Ascending aorta (tissue), 2 donors: ENCODE measurements around the gene CXCR4. TPM values are rescaled to one million over a fixed set of nuclear protein-coding genes. Genes with fewer than 3 reads are reported as not detected.

ENCODE experiments used
- DNase-seq, 2 donors: peaks; one replicate each; pipeline ENCODE4 v3.0.0-alpha.2; 2019; ENCODE audit warnings: low spot score in 2 of 2
- H3K27ac ChIP-seq, 2 donors: fragments of 200-600 bp; sonication (generic); one replicate each; pipeline ENCODE4 v1.5.1; 2016 to 2017; ENCODE audit warnings: mild to moderate bottlenecking in 1 of 2
- H3K27me3 ChIP-seq: fragments of 200-600 bp; sonication (generic); one replicate; pipeline ENCODE4 v1.5.1; 2017
- H3K36me3 ChIP-seq, 2 donors: fragments of 200-600 bp; sonication (generic); one replicate each; pipeline ENCODE4 v1.5.1; 2016
- H3K4me1 ChIP-seq, 2 donors: fragments of 200-600 bp; sonication (generic); one replicate each; pipeline ENCODE4 v1.5.1; 2016 to 2017; ENCODE audit warnings: mild to moderate bottlenecking in 1 of 2
- H3K4me3 ChIP-seq, 2 donors: fragments of 200-600 bp; sonication (generic); one replicate each; pipeline ENCODE4 v1.5.1; 2016 to 2017; ENCODE audit warnings: mild to moderate bottlenecking in 1 of 2
- H3K9me3 ChIP-seq, 2 donors: fragments of 200-600 bp; sonication (generic); one replicate each; pipeline ENCODE4 v1.5.1; 2016
- CTCF ChIP-seq, 3 experiments: fragments of 200-600 bp in 2 of 3; fragments of 450-650 bp in 1 of 3; sonication (generic) in 2 of 3; IDR thresholded peaks; one replicate each; pipeline ENCODE4 v1.5.1; 2016 to 2019; ENCODE audit warnings: antibody characterized with exemption in 3 of 3, mild to moderate bottlenecking in 1 of 3, moderate library complexity in 1 of 3
- intact Hi-C: fragments of 100-400 bp; cut with DNase I; formaldehyde crosslinking; loops from one replicate; pipeline ENCODE4 v1.15.1; 2023
- total RNA-seq: library from RNA; depleted of rRNA; stranded (reverse); fragments of >200 nt; gene quantifications from one replicate; pipeline ENCODE4 v1.1.0, GENCODE V29; 2016

CXCR4 gene
- total RNA-seq, 1 donor from 2014 or later: 15.5 TPM

DNA sequence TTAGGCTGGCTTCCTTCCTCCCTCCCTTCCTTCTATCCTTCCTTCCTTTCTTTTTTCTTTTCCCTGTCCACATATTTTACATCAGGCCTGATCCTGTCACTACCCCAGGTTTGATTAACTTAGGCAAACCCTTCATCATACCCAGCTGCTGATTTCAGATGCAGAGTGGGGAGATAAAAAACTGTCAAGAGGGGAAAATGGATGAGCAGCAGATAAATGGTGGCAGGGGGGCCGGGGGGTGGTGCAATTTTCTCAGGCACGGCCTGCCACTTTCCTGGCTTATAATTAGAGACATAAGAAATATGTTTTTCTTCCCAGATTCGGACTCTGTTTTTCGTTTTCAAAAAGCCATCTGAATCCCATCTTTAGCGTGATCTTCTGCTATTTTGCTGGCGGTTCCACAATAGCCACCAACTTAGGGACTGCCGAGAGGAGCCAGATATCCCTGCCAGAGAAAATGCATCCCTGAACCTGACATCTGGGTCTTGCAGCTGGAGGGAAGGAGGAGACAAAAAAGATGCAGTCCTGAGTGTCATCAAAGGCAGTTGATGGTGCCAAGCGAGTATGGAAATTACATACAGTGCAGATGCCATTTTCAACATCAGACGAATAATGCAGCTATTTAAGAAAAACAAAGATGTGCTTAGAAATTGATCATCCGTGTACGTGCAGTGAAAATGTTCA, 49.9 kb downstream of the CXCR4 start:
- TF ChIP-seq CTCF (IDR thresholded peaks at IDR 0.05): no peak
- no peak overlapping the region for H3K27ac ChIP-seq
- H3K4me1 ChIP-seq: no peaks in the 10 kb centered on the region
- intact Hi-C loops: no loop called here
- no peaks in the 10 kb centered on the region for H3K27me3 ChIP-seq
- no peak overlapping the region for H3K4me3 ChIP-seq
- no peaks in the 10 kb centered on the region for H3K36me3 ChIP-seq
- H3K9me3 ChIP-seq: no peaks in the 10 kb centered on the region
- no peak for DNase-seq

DNA sequence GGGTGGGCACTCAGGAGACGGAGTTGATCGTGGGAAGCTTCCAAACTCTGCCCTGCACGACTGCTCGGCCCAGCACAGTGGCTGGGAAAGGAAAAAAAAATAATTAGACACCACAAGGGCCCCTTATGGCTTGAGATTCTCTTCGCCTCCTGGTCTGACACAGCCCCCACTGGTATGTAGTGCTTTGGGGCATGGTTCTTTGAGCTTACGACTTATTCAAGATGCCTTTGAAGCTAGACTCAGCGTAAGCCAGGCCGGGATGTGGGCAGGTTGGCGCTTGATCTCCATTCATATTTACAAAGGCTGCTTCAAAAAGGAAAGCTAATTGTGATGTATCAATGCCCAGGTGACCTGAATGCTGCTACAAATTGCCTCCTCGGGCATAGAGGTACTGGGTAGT, 50.5 kb downstream of the CXCR4 start:
- no peak overlapping the region for H3K27ac ChIP-seq
- TF ChIP-seq CTCF (IDR thresholded peaks at IDR 0.05): no peak

GRCh38 chr2:136065907-136066306, 52.0 kb downstream of the CXCR4 start:
- H3K9me3 ChIP-seq: no peaks in the 10 kb centered on the region
- TF ChIP-seq CTCF (IDR thresholded peaks at IDR 0.05): no peak
- intact Hi-C loops: no loop called here

More for the DNA sequence above, 50.5 kb downstream of the CXCR4 start:
- H3K4me1 ChIP-seq: no peaks in the 10 kb centered on the region
- H3K27me3 ChIP-seq: no peaks in the 10 kb centered on the region
- H3K9me3 ChIP-seq: no peaks in the 10 kb centered on the region
- H3K4me3 ChIP-seq: no peak overlapping the region
- H3K36me3 ChIP-seq: no peaks in the 10 kb centered on the region
- intact Hi-C loops: no loop called here
- DNase-seq: no peak

GRCh38 chr2:136065384-136065783, 52.6 kb downstream of the CXCR4 start:
- no peak overlapping the region for H3K4me3 ChIP-seq
- no peaks in the 10 kb centered on the region for H3K9me3 ChIP-seq
- intact Hi-C loops: no loop called here
- no peaks in the 10 kb centered on the region for H3K27me3 ChIP-seq
- H3K27ac ChIP-seq: no peak overlapping the region
- no peaks in the 10 kb centered on the region for H3K4me1 ChIP-seq
- H3K36me3 ChIP-seq: no peaks in the 10 kb centered on the region
- no peak for DNase-seq
- TF ChIP-seq CTCF (IDR thresholded peaks at IDR 0.05): no peak

More at GRCh38 chr2:136065907-136066306, 52.0 kb downstream of the CXCR4 start:
- no peak for DNase-seq
- Histone ChIP-seq H3K4me1 (no peaks in the 10 kb centered on the region), H3K27me3 (no peaks in the 10 kb centered on the region), H3K4me3 (no peak overlapping the region), H3K36me3 (no peaks in the 10 kb centered on the region), H3K27ac (no peak overlapping the region)

Other genes with a start within 250 kb of the CXCR4 start
- 62.5 TPM for gene MCM6, start 241.7 kb downstream of the CXCR4 start, total RNA-seq
- gene DARS1, start 132.5 kb downstream of the CXCR4 start, total RNA-seq: 11.6 TPM